Activated gamma-delta T cell treated with Interleukin-2 at 50 U/mL for 16 hours (primary cell): ENCODE data around the gene DLAT.
"Not testable (repeated sequence)": the region's sequence is repeated elsewhere in the genome, so short reads cannot be mapped to it uniquely, and the experiment has no call there.

Experiments used
- DNase-seq: peaks from one replicate; pipeline ENCODE4 v3.0.0-alpha.2; 2020

DLAT gene

GRCh38 chr11:112005422-112006094, 19.6 kb upstream of the DLAT start:
- no peak for DNase-seq

GRCh38 chr11:112006095-112006441, 19.1 kb upstream of the DLAT start:
- not testable (repeated sequence) for DNase-seq

GRCh38 chr11:112011451-112011850, 13.8 kb upstream of the DLAT start:
- DNase-seq = not testable (repeated sequence)

GRCh38 chr11:112012874-112013273, 12.3 kb upstream of the DLAT start:
- DNase-seq = no peak

- DNase-seq = no peak
Observed at GRCh38 chr11:112013497-112014164, 11.6 kb upstream of the DLAT start.

GRCh38 chr11:112016088-112016764, 9.0 kb upstream of the DLAT start:
- no peak for DNase-seq

DNA sequence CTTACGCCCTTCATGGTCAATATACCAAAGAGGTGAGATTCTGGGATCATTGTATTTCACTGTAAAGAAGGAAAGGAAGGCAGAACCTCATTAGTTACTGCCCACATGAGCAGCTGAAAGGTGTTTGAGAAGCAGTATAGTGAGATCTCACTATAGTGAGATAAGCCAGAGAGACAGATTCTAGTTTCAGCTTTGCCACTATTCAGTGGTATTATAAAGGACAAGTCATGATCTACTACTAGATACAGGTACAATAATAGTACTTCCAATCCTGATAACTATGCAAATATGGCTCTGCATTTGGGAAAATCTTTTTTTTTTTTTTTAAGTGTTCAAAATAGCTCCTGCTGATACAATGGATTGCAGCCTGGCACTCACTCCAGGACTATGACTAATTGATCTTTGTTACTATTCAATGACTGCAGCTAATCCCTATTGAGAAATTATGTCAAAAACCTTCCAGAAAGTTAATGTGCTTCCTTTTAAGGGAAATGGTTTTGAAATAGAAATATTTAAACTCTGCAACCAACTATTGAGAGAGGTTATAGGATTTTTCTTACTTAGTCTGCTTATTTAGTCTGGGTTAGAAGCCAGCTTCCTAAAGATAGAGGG, 8.3 kb upstream of the DLAT start:
- no peak for DNase-seq

DNA sequence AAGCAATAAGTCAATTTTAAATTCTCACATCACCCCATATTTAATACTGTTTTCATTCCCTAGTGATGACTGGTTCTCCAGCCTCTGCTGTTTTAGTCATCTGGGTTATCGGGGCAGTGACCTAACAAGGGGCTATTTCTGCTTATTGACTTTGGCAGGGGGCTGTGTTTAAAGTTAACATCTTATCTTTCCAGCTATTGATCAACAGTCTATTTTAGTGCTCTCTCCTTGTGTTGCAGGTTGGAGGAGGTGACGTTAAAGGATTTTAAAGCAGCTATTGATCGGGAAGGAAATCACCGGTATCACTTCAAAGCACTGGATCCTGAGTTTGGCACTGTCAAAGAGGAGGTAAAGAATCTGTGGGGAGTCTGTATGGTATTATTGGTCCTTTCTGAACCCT, 7.7 kb upstream of the DLAT start:
- no peak for DNase-seq

GRCh38 chr11:112019066-112019465, 6.1 kb upstream of the DLAT start:
- no peak for DNase-seq

GRCh38 chr11:112023104-112023503, 2.1 kb upstream of the DLAT start:
- no peak for DNase-seq

DNA sequence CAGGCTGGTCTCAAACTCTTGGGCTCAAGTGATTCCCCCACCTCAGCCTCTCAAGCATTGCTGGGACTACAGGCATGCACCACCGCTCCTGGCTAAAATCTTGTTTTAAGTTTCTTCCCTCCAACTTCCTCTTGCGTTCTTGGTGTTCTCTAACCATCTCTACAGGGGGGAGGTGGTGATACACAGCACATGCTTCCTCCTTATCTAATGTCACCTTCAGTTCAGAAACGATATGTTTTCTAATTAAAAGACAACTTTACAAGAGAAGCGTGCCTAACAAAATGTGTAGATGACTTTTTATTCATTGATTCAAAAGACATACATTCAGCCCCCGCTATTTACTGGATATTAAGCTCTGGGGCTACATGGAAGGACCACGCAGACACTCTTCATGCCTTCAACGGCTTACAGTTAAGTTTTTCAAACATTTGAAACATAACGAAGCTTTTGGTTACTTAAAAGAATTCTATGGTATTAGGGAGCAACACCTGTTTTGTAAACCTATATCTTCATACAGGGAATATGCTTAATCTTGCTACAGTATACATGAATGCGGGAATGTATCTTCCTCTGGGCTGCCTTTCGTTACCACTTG, 933 bp upstream of the DLAT start:
- no peak for DNase-seq

DNA sequence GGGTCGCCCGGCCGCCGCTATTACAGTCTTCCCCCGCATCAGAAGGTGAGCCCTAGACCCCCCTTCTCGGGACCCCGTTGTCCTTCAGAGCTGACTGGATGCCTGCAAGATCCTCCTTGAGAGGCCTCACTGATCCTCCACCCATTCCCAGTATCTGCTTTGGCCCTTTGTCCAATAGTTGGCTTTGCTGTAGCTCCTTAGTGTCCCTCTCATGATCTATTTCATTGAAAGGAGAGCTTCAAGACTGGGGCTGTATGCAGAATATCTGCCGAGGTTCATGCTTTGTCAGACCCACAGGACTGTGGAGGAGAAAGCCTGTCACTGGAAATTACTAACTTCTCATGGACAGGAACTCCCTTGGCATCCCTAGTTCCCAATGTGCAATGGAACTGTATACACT, 499 bp downstream of the DLAT start:
- no peak for DNase-seq

- DNase-seq = not testable (repeated sequence)
Observed at GRCh38 chr11:112026784-112027410, 1.7 kb downstream of the DLAT start.

DNA sequence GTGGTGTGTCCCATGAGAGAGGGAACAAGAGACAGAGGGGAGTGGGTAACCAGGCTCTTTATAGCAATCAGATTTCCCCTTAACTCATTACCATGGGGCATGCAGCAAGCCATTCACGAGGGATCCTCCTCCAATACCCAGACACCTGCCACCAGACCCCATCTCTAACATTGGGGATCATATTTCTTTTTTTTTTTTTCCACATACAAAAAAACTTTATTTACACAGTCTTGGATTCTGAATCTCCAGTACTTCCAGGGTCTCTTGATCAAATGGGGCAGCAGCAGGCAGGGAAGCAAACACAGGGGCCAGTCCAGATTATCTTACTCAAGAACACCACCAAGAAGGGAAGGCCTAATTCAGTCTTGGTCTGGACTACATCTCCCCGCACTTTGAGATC, 4.3 kb downstream of the DLAT start:
- no peak for DNase-seq

DNA sequence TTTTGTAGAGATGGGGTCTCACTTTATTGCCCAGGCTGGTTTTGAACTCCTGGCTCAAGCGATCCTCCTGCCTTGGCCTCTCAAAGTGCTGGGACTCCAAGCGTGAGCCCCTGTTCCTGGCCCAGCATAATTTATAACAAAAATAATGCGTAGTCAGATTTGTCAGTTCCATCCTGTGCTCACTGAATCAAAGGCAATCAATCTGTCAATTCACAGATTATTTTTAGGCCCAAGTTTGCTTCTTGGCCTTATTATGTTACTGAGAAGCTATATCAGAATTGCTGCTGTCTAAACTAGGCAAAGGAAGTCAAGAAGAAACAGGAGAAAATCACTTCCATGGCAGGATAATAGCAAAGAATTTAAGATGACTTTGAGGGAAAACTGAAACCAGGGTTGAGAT, 8.7 kb downstream of the DLAT start:
- DNase-seq = no peak

GRCh38 chr11:112037527-112037926, 12.3 kb downstream of the DLAT start:
- DNase-seq = no peak

- DNase-seq = no peak
Observed at GRCh38 chr11:112042161-112042960, 17.2 kb downstream of the DLAT start.

GRCh38 chr11:112042961-112043304, 17.7 kb downstream of the DLAT start:
- no peak for DNase-seq

GRCh38 chr11:112044961-112045360, 19.8 kb downstream of the DLAT start:
- DNase-seq = no peak

GRCh38 chr11:112046647-112047046, 21.4 kb downstream of the DLAT start:
- not testable (repeated sequence) for DNase-seq

DNA sequence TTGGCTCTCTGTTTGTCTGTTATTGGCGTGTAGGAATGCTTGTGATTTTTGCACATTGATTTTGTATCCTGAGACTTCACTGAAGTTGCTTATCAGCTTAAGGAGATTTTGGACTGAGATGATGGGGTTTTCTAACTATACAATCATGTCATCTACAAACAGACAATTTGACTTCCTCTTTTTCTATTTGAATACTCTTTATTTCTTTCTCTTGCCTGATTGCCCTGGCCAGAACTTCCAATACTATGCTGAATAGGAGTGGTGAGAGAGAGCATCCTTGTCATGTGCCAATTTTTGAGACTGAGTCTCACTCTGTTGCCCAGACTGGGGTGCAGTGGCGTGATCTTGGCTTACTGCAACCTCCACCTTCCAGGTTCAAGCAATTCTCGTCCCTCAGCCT, 23.0 kb downstream of the DLAT start:
- not testable (repeated sequence) for DNase-seq

DNA sequence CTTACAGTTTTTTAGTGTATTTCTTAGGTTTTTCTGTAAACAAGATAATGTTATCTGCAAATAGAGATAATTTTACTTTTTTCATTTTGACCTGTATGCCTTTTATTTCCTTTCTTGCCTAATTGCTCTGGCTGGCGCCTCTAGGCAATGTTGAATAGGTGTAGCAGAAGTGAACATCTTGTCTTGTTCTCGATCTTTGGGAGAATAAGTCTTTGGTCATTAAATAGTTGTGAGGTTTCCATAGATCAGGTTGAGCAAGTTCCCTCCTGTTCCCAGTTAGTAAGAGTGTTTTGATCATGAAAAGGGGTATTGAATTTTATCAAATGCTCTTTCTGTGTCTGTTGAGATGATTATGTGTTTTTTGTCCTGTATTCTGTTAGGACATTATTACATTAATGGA, 24.6 kb downstream of the DLAT start:
- DNase-seq = no peak
